Immature natural killer cell (primary cell): ENCODE results near the gene SLC17A7. TPM values are rescaled to one million over a fixed set of nuclear protein-coding genes. Genes with fewer than 3 reads are reported as not detected.
"Not testable (repeated sequence)": the region's sequence is repeated elsewhere in the genome, so short reads cannot be mapped to it uniquely, and the experiment has no call there.

ENCODE experiments used
- DNase-seq, 3 donors: peaks; one replicate each; pipeline ENCODE4 v3.0.0; 2022; ENCODE audit warnings: mixed read lengths in 1 of 3
- H3K27ac Mint-ChIP-seq, 6 donors: one replicate each; pipeline ENCODE4 v1.8.0; 2020; ENCODE audit warnings: mixed read lengths in 6 of 6, mild to moderate bottlenecking in 5 of 6, inconsistent platforms in 4 of 6, moderate library complexity in 3 of 6
- H3K27me3 Mint-ChIP-seq, 3 donors: one replicate each; pipeline ENCODE4 v1.8.0; 2020 to 2021; ENCODE audit warnings: low read depth in 3 of 3, mild to moderate bottlenecking in 3 of 3, mixed read lengths in 3 of 3, moderate library complexity in 3 of 3, inconsistent platforms in 1 of 3
- H3K36me3 Mint-ChIP-seq, 3 donors: one replicate each; pipeline ENCODE4 v1.8.0; 2020; ENCODE audit warnings: mixed read lengths in 3 of 3, inconsistent platforms in 2 of 3, mild to moderate bottlenecking in 2 of 3
- H3K4me1 Mint-ChIP-seq, 2 donors: one replicate each; pipeline ENCODE4 v1.8.0; 2020; ENCODE audit warnings: inconsistent platforms in 2 of 2, mild to moderate bottlenecking in 2 of 2, mixed read lengths in 2 of 2, moderate library complexity in 1 of 2
- H3K4me3 Mint-ChIP-seq, 5 donors: one replicate each; pipeline ENCODE4 v1.8.0; 2020; ENCODE audit warnings: mild to moderate bottlenecking in 5 of 5, mixed read lengths in 5 of 5, inconsistent platforms in 3 of 5, moderate library complexity in 3 of 5
- H3K9me3 Mint-ChIP-seq, 6 donors: one replicate each; pipeline ENCODE4 v1.8.0; 2020; ENCODE audit warnings: mild to moderate bottlenecking in 6 of 6, mixed read lengths in 6 of 6, inconsistent platforms in 4 of 6, moderate library complexity in 3 of 6
- polyA plus RNA-seq, 3 donors: library from polyadenylated mRNA; unstranded; fragments of 300-500 nt; fragmentation: Illumina TruSeq; gene quantifications; one replicate each; pipeline ENCODE4 v1.2.3, GENCODE V29; 2021

The SLC17A7 gene
- polyA plus RNA-seq, 3 donors from 2014 or later: not detected

GRCh38 chr19:49475995-49476880, 34.9 kb upstream of the SLC17A7 start:
- peak overlapping the region; percentile 84 to 95 (median 91) for H3K4me3 Mint-ChIP-seq

GRCh38 chr19:49475191-49475917, 34.0 kb upstream of the SLC17A7 start:
- Mint-ChIP-seq H3K36me3 (peaks cover 0 to 2% (median 0%) of the 10 kb centered on the region in 3 donors), H3K4me3 (peak overlapping the region; percentile 84 to 95 (median 91)), H3K27ac (peak overlapping the region; percentile 85 to 98 (median 97)), H3K9me3 (no peaks in the 10 kb centered on the region), H3K4me1 (peaks cover 48 to 52% of the 10 kb centered on the region in 2 donors), H3K27me3 (peaks cover 5 to 10% (median 5%) of the 10 kb centered on the region in 3 donors)
- no peak for DNase-seq

More at GRCh38 chr19:49475995-49476880, 34.9 kb upstream of the SLC17A7 start:
- peak overlapping the region; percentile 85 to 98 (median 97) for H3K27ac Mint-ChIP-seq
- H3K36me3 Mint-ChIP-seq: peaks cover 0 to 2% (median 0%) of the 10 kb centered on the region in 3 donors
- DNase-seq: peak in 1 of 3 donors; percentile 37
- no peaks in the 10 kb centered on the region for H3K9me3 Mint-ChIP-seq
- H3K4me1 Mint-ChIP-seq: peaks cover 39 to 43% of the 10 kb centered on the region in 2 donors
- H3K27me3 Mint-ChIP-seq: peaks cover 5 to 7% (median 5%) of the 10 kb centered on the region in 3 donors

- Mint-ChIP-seq H3K4me3 (peak overlapping the region; percentile 84 to 95 (median 91)), H3K36me3 (peaks cover 0 to 2% (median 0%) of the 10 kb centered on the region in 3 donors), H3K9me3 (no peaks in the 10 kb centered on the region), H3K27ac (peak overlapping the region; percentile 85 to 98 (median 97)), H3K4me1 (peaks cover 56 to 60% of the 10 kb centered on the region in 2 donors), H3K27me3 (peaks cover 11 to 18% (median 11%) of the 10 kb centered on the region in 3 donors)
- no peak for DNase-seq
Observed at GRCh38 chr19:49474542-49474924, 33.2 kb upstream of the SLC17A7 start.

GRCh38 chr19:49473868-49474541, 32.7 kb upstream of the SLC17A7 start, which contains the start of gene FLT3LG:
Gene FLT3LG, plus strand, starts transcription at chr19:49474215. Its CDS starts 425 bp downstream, at chr19:49474640.
- peaks cover 59 to 64% of the 10 kb centered on the region in 2 donors for H3K4me1 Mint-ChIP-seq
- DNase-seq: peak; percentile 93 to 94 (median 93)
- H3K9me3 Mint-ChIP-seq: no peaks in the 10 kb centered on the region
- peaks cover 0 to 3% (median under 1%) of the 10 kb centered on the region in 3 donors for H3K36me3 Mint-ChIP-seq
- H3K27ac Mint-ChIP-seq: peak within 1 kb of the TSS; percentile 85 to 98 (median 97)
- peak within 1 kb of the TSS; percentile 84 to 95 (median 91) for H3K4me3 Mint-ChIP-seq
- H3K27me3 Mint-ChIP-seq: peaks cover 14 to 22% (median 15%) of the 10 kb centered on the region in 3 donors

GRCh38 chr19:49473501-49473867, 32.2 kb upstream of the SLC17A7 start:
- H3K4me1 Mint-ChIP-seq: peaks cover 64 to 69% of the 10 kb centered on the region in 2 donors

GRCh38 chr19:49472936-49473335, 31.6 kb upstream of the SLC17A7 start:
- H3K27me3 Mint-ChIP-seq: peaks cover 15 to 26% (median 18%) of the 10 kb centered on the region in 3 donors
- H3K4me1 Mint-ChIP-seq: peaks cover 64 to 70% of the 10 kb centered on the region in 2 donors
- no peak for DNase-seq
- peak overlapping the region; percentile 57 to 95 (median 91) for H3K4me3 Mint-ChIP-seq
- H3K27ac Mint-ChIP-seq: peak overlapping the region; percentile 85 to 98 (median 96)
- H3K36me3 Mint-ChIP-seq: peaks cover 0 to 7% (median 4%) of the 10 kb centered on the region in 3 donors
- H3K9me3 Mint-ChIP-seq: no peaks in the 10 kb centered on the region

More at GRCh38 chr19:49473501-49473867, 32.2 kb upstream of the SLC17A7 start:
- H3K27ac Mint-ChIP-seq: peak overlapping the region; percentile 85 to 98 (median 96)
- peak overlapping the region; percentile 84 to 95 (median 91) for H3K4me3 Mint-ChIP-seq
- H3K36me3 Mint-ChIP-seq, DNase-seq, H3K9me3 Mint-ChIP-seq: not testable (repeated sequence)
- peaks cover 15 to 26% (median 18%) of the 10 kb centered on the region in 3 donors for H3K27me3 Mint-ChIP-seq

GRCh38 chr19:49470615-49470978, 29.3 kb upstream of the SLC17A7 start:
- DNase-seq: no peak
- peaks cover 54 to 59% of the 10 kb centered on the region in 2 donors for H3K4me1 Mint-ChIP-seq
- H3K36me3 Mint-ChIP-seq: peaks cover 0 to 4% (median 4%) of the 10 kb centered on the region in 3 donors
- peak overlapping the region; percentile 62 to 75 (median 73) for H3K4me3 Mint-ChIP-seq
- no peaks in the 10 kb centered on the region for H3K9me3 Mint-ChIP-seq
- peak overlapping the region; percentile 95 to 98 (median 97) for H3K27ac Mint-ChIP-seq
- peaks cover 15 to 30% (median 16%) of the 10 kb centered on the region in 3 donors for H3K27me3 Mint-ChIP-seq

GRCh38 chr19:49469828-49470614, 28.7 kb upstream of the SLC17A7 start:
- peaks cover 49 to 54% of the 10 kb centered on the region in 2 donors for H3K4me1 Mint-ChIP-seq
- no peaks in the 10 kb centered on the region for H3K9me3 Mint-ChIP-seq
- peaks cover 15 to 30% (median 16%) of the 10 kb centered on the region in 3 donors for H3K27me3 Mint-ChIP-seq
- peak overlapping the region; percentile 95 to 98 (median 97) for H3K27ac Mint-ChIP-seq
- H3K36me3 Mint-ChIP-seq: peaks cover 0 to 4% (median 4%) of the 10 kb centered on the region in 3 donors
- peak; percentile 94 to 96 (median 95) for DNase-seq
- H3K4me3 Mint-ChIP-seq: peak overlapping the region; percentile 62 to 75 (median 73)

- H3K36me3 Mint-ChIP-seq: peaks cover 0 to 4% (median 4%) of the 10 kb centered on the region in 3 donors
- peaks cover 13 to 25% (median 13%) of the 10 kb centered on the region in 3 donors for H3K27me3 Mint-ChIP-seq
- H3K9me3 Mint-ChIP-seq: no peaks in the 10 kb centered on the region
- peak; percentile 97 for DNase-seq
- H3K4me3 Mint-ChIP-seq: peak overlapping the region; percentile 60 to 85 (median 73)
- peak overlapping the region; percentile 93 to 98 (median 97) for H3K27ac Mint-ChIP-seq
- H3K4me1 Mint-ChIP-seq: peaks cover 42% of the 10 kb centered on the region in 2 donors
Observed at GRCh38 chr19:49468746-49469447, 27.6 kb upstream of the SLC17A7 start.

GRCh38 chr19:49468199-49468598, 26.9 kb upstream of the SLC17A7 start:
- peaks cover 35% of the 10 kb centered on the region in 2 donors for H3K4me1 Mint-ChIP-seq
- peak overlapping the region; percentile 93 to 98 (median 97) for H3K27ac Mint-ChIP-seq
- peaks cover 13 to 25% (median 13%) of the 10 kb centered on the region in 3 donors for H3K27me3 Mint-ChIP-seq
- H3K36me3 Mint-ChIP-seq: peaks cover 0 to 4% (median 4%) of the 10 kb centered on the region in 3 donors
- H3K9me3 Mint-ChIP-seq: no peaks in the 10 kb centered on the region
- no peak overlapping the region for H3K4me3 Mint-ChIP-seq
- DNase-seq: no peak

- Mint-ChIP-seq H3K4me3 (no peak overlapping the region), H3K27ac (peak overlapping the region in 2 of 6 donors; percentile 36 to 74), H3K4me1 (peaks cover 17 to 18% of the 10 kb centered on the region in 2 donors), H3K36me3 (peaks cover 0 to 7% (median 4%) of the 10 kb centered on the region in 3 donors), H3K9me3 (no peaks in the 10 kb centered on the region), H3K27me3 (peaks cover 11 to 22% (median 13%) of the 10 kb centered on the region in 3 donors)
- no peak for DNase-seq
Observed at GRCh38 chr19:49465371-49465770, 24.0 kb upstream of the SLC17A7 start.
